HG02610 (cell line): ENCODE data around the gene NT5DC2.

Experiments
- ATAC-seq: cut with Tn5 transposase; IDR thresholded peaks from one replicate; pipeline ENCODE4 v1.9.1; 2021; ENCODE audit warnings: mild to moderate bottlenecking, moderate library complexity; ENCODE audit not compliant: unreplicated experiment

NT5DC2 gene

DNA sequence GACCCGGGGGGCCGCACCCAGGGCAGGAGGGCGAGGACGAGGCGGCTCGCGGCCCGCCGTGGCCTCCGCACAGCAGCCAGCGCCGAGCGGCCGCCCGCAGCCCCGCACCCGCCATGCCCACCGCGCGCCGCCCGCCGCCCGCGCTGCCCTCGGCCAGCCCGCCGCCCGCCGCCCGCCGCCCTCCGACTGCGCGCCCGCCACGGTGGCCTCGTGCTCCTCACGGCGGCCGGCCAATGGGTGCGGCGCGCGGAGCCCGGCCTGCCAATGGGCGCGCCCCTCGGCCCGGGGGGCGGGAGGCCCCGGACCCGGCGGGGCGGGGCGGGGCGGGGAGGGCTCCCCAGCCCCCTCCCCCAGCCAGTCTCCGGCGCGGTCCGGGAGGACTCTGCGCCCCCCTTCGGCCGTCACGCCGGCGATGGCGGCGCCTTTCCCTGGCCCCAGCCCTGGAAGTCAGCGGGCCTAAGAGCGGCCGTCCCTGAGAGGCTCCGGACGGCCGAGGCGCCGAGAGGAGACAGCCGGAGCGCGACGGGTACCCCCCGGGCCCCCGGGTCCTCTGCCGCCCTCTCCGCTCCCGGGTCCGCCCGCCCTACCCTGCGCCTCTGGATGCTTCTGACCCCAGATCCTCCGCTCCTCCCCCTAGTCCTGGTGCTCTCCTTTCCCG, at the start of gene NT5DC2:
TSS of gene NT5DC2 (minus strand) at position 235 of the 658 bp plus-strand sequence. CDS start at position 115, 120 bp downstream.
- no peak for ATAC-seq

DNA sequence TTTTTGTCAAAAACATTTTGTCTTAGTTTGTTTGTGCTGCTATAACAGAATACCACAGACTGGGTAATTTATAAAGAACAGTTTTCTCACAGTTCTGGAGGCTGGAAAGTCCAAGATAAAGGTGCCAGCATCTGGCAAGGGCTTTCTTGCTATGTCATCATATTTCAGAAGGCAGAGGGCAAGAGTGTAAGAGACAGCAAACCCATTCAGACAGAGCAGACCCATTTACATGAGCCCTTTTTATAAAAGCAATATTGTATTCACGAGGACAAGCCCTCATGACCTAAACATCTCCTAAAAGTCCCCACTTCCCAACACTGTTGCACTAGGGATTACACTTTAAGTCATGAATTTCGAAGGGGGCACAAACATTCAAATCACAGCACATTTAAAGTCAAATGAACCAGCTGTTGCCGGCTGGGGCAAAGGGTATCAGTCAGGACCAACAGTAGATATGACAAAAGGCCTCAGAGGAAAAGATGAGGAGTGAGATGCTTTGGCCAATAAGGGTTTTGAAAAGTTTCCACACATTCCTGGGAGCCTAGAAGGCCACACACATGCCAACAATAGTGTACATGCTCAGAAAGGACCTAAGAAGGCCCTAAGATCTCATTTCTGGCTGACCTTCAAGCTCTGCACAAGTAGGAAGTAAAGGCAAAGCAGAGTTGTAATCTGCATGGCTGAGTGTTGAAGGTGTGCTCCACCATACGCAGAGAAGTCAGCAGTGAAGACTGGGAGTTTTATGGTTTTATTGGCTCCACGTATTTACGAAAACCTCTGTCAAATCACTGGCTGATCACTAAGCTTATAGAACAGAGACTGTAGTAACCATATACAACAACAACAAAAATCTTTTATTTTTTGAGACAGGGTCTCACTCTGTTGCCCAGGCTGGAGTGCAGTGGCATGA, 40.7 kb upstream of the NT5DC2 start:
- no peak for ATAC-seq

DNA sequence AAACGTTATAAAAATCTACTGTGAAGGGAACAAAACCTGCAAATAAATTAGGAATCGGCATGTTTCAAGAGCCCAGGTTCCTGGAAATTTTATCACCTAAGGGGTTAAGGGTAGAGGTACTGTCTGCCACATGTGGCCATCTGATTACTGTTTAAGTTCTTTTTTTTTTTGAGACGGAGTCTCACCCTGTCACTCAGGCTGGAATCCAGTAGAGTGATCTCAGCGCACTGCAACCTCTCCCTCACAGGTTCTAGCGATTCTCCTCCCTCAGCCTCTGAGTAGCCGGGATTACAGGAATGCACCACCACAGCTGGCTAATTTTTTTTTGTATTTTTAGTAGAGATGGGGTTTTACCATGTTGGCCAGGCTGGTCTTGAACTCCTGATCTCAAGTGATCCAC, 38.6 kb upstream of the NT5DC2 start:
- no peak for ATAC-seq

DNA sequence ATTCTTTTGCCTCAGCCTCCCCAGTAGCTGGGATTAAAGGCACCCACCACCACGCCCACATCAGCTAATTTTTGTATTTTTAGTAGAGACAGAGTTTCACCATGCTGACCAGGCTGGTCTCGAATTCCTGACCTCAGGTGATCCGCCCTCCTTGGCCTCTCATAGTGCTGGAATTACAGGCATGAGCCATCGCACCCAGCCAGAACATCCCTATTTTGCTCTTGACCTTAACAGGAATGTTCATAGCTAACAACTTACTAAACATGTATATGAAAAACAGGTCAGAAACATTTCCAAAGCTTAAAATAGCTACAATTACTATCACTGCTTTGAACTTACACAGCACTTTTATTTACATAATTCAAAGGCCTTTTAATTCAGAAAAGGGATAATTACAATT, 36.4 kb upstream of the NT5DC2 start:
- no peak for ATAC-seq

DNA sequence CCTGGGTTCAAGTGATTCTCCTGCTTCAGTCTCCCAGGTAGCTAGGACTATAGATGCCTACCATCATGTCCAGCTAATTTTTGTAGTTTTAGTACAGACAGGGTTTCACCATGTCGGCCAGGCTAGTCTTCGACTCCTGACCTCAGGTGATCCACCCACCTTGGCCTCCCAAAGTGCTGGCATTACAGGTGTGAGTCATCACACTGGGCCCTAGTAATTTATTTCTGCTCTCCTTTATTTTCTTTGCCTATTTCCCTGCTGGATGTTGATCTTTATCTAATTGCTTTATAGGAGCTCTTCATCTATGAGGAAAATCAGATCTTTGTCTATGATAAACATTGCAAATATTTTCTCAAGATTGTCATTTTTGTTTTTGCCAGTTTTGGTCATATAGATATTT, 34.4 kb upstream of the NT5DC2 start:
- no peak for ATAC-seq

DNA sequence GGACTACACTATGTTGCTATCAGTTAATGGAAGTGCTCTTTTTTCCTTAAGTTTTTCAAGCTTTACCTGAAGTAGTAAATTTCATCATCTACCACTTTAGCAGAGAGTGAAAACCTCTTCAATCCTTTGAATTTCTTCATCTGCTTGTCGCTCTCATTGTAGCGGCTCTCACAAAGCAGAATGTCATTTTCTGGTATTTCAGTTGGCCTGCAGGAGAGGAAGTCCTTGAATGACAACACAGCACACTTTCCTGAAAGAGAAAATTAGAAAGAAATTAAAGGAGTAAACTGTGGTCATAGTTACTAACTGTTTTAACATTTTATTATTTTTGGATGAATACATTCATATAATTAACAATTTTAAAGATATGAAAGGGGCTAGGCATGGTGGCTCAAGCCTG, 30.3 kb upstream of the NT5DC2 start:
- no peak for ATAC-seq

DNA sequence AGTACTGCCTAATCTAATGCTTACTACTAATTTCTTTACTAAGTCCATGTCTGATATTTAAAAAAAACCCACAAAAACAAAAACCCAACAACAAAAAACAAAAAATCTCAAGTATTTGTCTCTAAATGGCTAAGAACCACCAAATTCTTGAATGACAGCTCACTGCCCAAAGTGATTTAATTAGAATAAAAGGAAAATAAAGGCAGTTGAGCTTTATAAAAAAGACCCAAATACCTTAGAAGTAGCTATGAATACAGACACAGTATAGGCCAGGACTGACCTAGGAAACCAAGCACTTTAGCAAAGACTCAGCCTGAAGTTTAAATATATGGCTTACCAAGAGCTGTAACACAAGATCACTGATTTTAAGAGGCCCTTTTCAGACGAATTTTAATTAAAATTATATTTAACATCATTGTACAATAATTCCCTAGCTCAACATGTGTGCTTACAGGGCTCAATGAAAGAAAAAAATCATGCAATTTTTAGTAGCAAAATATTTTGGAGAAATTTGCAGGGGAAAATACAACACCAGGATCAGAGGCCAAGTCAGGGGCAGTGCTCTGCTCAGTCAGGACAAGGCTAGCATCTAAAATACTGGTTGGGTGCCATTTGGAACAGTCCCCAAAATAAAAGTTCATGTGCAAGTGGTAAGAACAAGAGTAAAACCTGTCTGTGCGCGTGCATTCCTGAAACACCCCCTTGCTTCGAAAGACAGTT, 27.5 kb upstream of the NT5DC2 start:
- no peak for ATAC-seq

DNA sequence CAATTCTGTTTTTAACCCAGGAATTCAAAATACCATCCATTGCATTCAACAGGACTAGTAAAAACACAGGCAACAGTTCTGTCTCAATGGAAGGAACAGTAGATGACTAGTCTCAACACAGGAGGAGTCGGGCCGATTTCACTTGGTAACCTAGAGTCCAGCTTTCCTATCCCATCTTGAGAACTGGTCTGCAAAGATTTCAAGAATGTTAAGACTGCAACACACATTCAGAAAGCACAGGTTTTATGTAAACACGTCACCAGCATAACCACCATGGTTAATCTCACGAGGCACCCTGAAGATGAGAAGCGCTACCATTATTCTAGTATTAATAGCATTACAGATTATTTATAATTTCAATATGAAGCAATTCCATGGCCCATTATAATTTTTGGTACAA, 24.8 kb upstream of the NT5DC2 start:
- no peak for ATAC-seq

DNA sequence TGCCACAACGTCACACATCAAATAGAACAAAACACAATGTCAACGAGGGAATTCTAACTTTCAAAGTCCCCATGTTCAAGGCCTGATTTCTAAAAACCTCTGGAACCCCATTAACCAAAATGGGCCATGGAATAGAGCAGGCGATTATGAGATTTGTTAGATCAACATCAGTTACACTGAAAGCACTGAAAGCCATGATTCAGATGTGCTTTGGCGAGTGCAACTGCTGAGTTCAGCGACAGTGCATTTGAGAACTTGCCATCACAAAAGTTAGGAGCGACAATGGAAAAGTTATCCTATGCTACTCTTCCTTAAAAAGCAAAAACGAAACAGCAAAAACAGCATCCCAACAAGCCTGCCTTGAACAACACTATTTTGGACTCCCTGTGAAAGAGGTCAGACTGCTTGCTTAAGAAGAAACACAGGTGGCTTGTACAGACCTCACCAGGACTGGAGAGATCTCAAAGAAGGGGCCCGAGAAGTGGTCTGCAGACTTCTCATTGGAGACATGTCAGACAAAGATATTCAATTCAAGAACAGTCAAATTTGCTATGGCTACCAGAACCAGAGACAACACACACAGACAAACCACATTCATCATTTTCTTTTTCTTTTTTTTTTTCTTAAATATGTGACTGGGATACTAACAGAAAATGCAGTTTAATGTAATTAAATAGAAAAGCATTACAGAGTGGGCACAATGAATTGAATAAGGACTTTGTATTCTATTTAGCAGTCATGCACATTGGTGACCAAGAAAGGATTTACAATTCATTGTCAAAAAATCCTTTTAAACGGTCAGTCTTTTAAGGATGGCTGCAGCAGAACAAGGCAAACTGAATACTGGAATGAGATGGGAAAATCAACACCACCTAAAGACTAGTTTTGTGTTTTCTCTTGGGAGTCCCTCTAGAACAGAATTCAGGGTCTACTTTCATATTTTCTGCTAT, 23.6 kb upstream of the NT5DC2 start:
- no peak for ATAC-seq

DNA sequence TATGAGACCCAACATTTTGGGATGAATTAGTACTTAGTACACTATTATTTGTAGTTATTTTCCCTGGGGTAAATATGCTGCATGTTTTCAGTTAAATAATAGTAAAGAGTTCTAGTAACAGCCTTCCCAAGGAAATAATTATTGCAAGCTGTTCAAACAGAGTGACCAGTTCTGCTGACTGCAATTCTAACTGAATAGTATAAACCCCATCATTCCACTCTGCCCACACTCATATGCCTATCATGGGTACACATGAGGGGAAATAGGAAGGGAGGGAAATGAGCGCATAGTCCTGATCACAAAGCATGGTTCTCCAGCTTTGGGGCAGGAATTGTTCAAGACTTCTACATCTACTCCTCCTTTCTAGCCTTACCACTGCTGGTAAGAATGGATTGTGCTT, 21.4 kb upstream of the NT5DC2 start:
- no peak for ATAC-seq

DNA sequence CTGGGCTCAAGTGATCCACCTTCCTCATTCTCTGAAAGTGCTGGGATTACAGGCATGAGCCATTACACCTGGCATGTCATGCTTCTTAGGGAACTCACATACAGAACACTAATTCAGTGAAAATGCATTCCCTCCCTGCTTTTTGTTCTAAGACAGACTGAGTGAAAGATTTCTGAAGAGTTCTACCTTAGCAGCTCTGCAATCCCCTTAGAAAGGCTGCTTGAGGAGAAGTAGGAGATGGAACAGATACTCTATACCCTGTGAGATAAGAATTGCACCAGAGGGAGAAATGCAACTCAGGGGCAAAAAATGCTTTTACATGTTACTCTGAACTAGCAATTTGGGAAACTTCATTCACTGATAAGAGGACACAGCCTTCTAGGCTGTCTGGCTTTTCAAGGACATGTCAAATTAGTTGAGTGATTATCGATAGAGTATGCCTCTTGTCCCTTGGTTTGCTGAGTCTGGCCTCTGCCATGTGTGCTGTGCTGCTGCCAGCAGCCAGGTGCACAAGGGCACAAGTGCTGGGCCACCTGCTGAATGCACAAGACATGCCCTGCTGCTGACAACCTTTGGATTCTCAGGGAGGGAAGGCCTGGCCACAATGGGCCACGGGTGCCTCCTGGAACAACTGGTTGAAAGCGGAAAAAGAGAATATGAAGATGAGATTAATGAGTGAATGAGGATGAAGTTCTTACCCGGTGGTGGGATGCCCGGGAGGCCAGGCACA, 20.5 kb upstream of the NT5DC2 start:
- no peak for ATAC-seq

DNA sequence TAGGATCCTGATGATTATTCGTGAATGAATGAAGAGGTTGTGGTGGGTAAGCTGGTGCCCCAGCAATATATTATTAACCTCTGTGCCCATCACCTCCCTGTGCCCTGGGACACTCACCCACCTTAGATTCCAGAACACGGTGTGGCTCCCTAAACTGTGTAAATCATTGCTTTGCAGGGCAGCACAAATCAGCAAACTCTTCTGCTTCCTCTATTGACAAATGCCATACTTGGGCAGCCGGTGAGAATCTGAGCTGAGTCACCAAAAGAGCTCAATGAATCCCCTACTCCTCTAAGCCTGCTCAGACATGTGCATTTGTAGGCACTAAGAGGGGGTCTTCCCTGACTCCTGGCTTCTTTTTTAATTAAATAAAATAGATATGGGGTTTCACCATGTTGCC, 18.4 kb upstream of the NT5DC2 start:
- ATAC-seq, result no peak

DNA sequence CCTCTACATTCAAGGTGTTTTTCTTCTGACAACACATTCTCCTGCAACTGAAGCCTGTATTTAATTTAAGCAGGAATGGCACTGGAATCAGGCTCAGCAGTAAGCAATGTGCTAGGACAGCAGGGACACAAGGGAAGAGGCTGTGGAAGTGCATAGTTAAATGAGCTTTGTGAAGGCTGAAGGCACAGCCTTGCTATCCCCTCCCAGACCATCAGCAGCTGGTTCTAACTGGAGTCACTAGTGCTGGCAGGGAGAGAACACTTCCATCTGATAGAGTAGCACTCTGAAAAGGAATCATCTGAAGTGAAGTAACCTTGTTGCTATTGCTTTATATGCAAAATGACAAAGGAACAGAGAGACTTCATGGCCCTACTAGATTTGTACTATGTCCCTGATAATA, 17.5 kb upstream of the NT5DC2 start:
- ATAC-seq, result no peak

DNA sequence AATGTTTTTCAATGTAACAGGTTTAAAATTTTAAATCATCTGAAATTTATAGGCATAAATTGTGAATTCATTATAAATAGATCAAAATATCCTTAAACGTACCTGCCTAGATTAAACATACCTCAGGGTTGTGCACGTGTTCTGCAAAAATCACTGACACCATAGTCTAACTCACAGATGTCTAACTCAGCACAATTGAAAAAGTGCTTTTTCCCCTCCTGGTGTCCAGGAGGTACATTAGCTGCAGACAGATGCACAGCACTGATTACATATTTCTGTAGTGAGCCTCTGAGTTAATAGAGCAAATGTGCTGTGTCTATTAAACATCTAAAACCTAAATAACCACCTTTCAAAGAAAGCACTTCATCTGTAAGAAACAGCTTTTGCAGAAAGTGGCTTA, 13.5 kb upstream of the NT5DC2 start:
- no peak for ATAC-seq

DNA sequence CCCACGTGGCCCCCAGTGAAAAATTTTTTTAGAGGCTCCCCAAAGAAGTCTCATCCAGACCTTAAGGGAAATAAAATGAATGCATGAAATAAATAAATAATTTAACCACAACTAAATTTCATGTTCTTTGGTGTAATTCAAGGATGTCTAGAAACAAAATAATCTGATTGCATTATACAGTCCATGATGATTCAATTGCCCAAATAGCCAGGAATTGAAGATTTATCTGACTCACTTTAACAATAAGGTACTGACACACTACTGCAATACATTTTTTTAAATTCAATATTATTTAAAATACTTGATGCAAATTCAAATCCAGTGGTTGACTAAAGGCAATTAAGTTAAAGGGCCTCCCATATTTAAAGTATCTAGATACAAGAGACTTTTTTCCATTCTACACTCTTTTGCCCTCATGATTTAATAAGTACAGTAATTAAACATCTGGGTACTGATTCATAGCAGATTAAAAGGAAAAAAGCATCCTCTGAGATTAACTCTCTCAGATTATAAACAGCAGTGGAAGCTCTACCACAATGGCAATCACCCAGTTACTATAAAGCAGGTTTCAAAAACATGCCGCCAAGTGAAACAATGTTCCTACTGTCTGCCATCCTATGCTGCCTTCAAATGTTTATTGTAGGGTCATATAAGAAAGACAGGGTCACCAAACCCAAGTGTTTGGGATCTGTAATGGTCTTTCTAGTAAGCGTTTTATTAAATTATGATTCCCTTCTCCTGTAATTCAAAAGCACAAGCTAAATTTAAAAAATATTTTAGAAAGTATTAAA, 12.6 kb upstream of the NT5DC2 start:
- no peak for ATAC-seq

DNA sequence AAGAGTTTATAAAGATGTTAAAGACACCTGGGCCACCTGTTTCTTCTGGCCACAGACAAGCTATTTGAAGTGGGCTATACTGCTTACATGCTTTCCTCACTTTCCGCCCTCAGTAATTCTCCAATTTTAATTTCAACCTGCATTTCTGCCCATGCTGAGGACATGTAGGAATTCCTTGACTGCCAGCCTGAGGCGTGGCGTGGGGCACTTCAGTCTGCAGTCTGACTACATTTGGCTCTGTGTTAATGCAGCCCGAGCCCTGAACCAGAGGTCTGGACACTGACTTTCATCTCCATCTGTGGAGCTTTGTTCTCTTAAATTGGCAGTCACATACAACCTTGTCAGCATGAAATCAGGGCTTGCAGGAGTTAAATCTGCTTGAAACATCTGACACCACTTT, 11.3 kb upstream of the NT5DC2 start:
- no peak for ATAC-seq

DNA sequence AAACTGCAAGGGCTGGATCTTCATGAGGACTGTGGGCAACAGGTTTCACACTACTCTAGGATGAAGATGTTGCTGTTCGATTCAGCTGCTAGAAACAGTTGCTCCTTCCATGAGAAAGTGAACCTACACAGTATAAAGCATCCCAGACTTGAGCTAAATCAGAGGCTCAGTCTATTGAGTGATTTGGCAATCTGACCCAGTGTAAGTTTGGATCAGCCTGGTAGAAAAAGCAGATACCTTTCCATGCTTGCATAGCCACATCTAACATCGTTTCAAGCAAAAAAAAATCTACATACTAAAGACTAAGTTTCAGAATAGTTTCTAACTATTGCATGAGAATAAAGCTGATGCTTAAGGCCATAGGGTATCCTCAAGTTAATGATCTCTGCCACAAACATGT, 7.4 kb upstream of the NT5DC2 start:
- ATAC-seq, result no peak

DNA sequence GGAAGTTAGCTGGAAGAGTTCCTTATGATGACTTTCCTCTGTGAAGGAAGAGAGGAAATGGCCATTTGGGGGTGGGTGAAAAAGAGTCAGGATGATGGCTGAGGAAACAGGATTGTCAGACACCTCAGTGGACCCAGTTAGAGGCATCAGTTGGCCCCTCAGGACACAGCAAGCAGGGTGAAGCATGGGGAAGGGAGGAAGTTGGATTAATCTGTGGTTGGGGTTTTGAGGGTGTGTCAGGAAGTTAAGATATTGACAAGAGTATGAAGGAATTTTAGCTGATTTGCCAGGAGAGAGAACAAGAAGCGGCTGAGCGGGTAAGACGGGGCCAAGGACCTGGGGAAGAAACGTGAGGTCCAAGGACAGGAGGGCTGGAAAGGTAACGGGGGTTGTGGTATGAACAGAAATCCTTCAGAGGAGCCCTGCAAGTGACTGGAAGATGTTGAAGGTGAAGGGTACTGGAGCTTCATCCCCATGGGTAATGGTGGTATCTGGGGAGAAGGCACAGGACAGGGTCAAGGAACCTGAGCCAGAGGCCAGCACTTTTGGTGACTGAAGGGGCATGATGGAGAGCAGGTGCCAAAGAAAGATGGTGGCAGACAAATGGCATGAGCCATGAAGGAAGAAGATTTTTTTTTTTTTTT, 5.5 kb upstream of the NT5DC2 start:
- no peak for ATAC-seq
